HL-60/S4 treated with retinoic acid at 250 ng/mL for 4 days and 3 days (cell line): Measurements from ENCODE around the gene WNT7B.

ENCODE experiments used
- in situ Hi-C: fragments of 300-500 bp; cut with MboI; formaldehyde crosslinking; loops from 2 replicates; pipeline ENCODE4 v1.7.0; 2022; ENCODE audit warnings: low sequenced_read_pairs

Gene WNT7B

GRCh38 chr22:46008836-46009596 lies 32.1 kb upstream of the WNT7B start:
- in situ Hi-C loops, result loop anchor here (5.0 to 10.0 kb wide), 2 partner anchors 108 to 296 kb away; no protein-coding TSS in a partner anchor

GRCh38 chr22:46008291-46008690 lies 31.3 kb upstream of the WNT7B start:
- in situ Hi-C loops, result loop anchor here (5.0 to 10.0 kb wide), 2 partner anchors 109 to 297 kb away; no protein-coding TSS in a partner anchor

- in situ Hi-C loops, result loop anchor here (5.0 to 10.0 kb wide), 2 partner anchors 109 to 297 kb away; no protein-coding TSS in a partner anchor
Observed at GRCh38 chr22:46007848-46008261, 30.9 kb upstream of the WNT7B start.

GRCh38 chr22:46007003-46007847 lies 30.3 kb upstream of the WNT7B start:
- in situ Hi-C loops, result loop anchor here (5.0 to 10.0 kb wide), 2 partner anchors 110 to 298 kb away; no protein-coding TSS in a partner anchor

- in situ Hi-C loops, result loop anchor here (5.0 to 10.0 kb wide), 2 partner anchors 111 to 298 kb away; no protein-coding TSS in a partner anchor
Observed at GRCh38 chr22:46006379-46007002, 29.5 kb upstream of the WNT7B start.

- in situ Hi-C loops, result loop anchor here (5.0 to 10.0 kb wide), 2 partner anchors 112 to 300 kb away; no protein-coding TSS in a partner anchor
Observed at GRCh38 chr22:46005116-46005705, 28.2 kb upstream of the WNT7B start.

GRCh38 chr22:46004105-46004866 lies 27.3 kb upstream of the WNT7B start:
- in situ Hi-C loops, result loop anchor here (10.0 kb wide), 1 partner anchor 301 kb away; no protein-coding TSS in a partner anchor

- in situ Hi-C loops, result loop anchor here (10.0 kb wide), 1 partner anchor 301 kb away; no protein-coding TSS in a partner anchor
Observed at GRCh38 chr22:46003271-46004091, 26.5 kb upstream of the WNT7B start.

GRCh38 chr22:46002757-46003270 lies 25.9 kb upstream of the WNT7B start:
- in situ Hi-C loops, result loop anchor here (10.0 kb wide), 1 partner anchor 302 kb away; no protein-coding TSS in a partner anchor

- in situ Hi-C loops, result loop anchor here (10.0 kb wide), 1 partner anchor 303 kb away; no protein-coding TSS in a partner anchor
Observed at GRCh38 chr22:46001426-46002106, 24.6 kb upstream of the WNT7B start.

- in situ Hi-C loops, result loop anchor here (10.0 kb wide), 1 partner anchor 304 kb away; no protein-coding TSS in a partner anchor
Observed at GRCh38 chr22:46001046-46001425, 24.1 kb upstream of the WNT7B start.

GRCh38 chr22:46000081-46001027 lies 23.4 kb upstream of the WNT7B start:
- in situ Hi-C loops, result loop anchor here (10.0 kb wide), 1 partner anchor 304 kb away; no protein-coding TSS in a partner anchor

GRCh38 chr22:45999379-45999971 lies 22.5 kb upstream of the WNT7B start:
- in situ Hi-C loops, result no loop called here

GRCh38 chr22:45998638-45999378 lies 21.8 kb upstream of the WNT7B start:
- in situ Hi-C loops, result no loop called here

- in situ Hi-C loops, result no loop called here
Observed at GRCh38 chr22:45997777-45998637, 21.0 kb upstream of the WNT7B start.
